Stimulated activated effector memory CD8-positive, alpha-beta T cell treated with anti-CD3 and anti-CD28 coated beads, Interleukin-12 subunit alpha, Interleukin-12 subunit beta, amount 100 ng/mL, for 72 hours (primary cell): ENCODE data around the gene PDE6A.
"Not testable (repeated sequence)": the region's sequence is repeated elsewhere in the genome, so short reads cannot be mapped to it uniquely, and the experiment has no call there.

Experiments used
- ATAC-seq: fragments of 150-1000 bp; cut with Tn5 transposase; 2 replicates; pipeline ENCODE4 v1.10.0; 2021
- DNase-seq, 2 donors: peaks; one replicate each; pipeline ENCODE4 v3.0.0; 2021 to 2022; ENCODE audit warnings: low spot score in 2 of 2
- H3K27ac Mint-ChIP-seq: one replicate; pipeline ENCODE4 v1.8.0; 2022; ENCODE audit warnings: mild to moderate bottlenecking, mixed read lengths
- H3K36me3 Mint-ChIP-seq: one replicate; pipeline ENCODE4 v1.8.0; 2022; ENCODE audit warnings: mild to moderate bottlenecking, mixed read lengths
- H3K4me1 Mint-ChIP-seq: one replicate; pipeline ENCODE4 v1.8.0; 2022; ENCODE audit warnings: mixed read lengths
- H3K4me3 Mint-ChIP-seq: one replicate; pipeline ENCODE4 v1.8.0; 2022; ENCODE audit warnings: mild to moderate bottlenecking, mixed read lengths
- H3K9me3 Mint-ChIP-seq: one replicate; pipeline ENCODE4 v1.8.0; 2022; ENCODE audit warnings: mixed read lengths

PDE6A gene

GRCh38 chr5:149898811-149899210, 45.8 kb downstream of the PDE6A start:
- Mint-ChIP-seq H3K4me1 (peaks cover 29% of the 10 kb centered on the region), H3K36me3 (no peaks in the 10 kb centered on the region), H3K4me3 (no peak overlapping the region), H3K9me3 (no peaks in the 10 kb centered on the region), H3K27ac (no peak overlapping the region)
- DNase-seq (no peak), ATAC-seq (no peak)

GRCh38 chr5:149895416-149896345, 48.9 kb downstream of the PDE6A start:
- peak; percentile 87 for ATAC-seq
- Mint-ChIP-seq H3K4me3 (no peak overlapping the region), H3K4me1 (peaks cover 21% of the 10 kb centered on the region), H3K36me3 (no peaks in the 10 kb centered on the region), H3K27ac (peak overlapping the region; percentile 3), H3K9me3 (no peaks in the 10 kb centered on the region)
- DNase-seq, result no peak

- Mint-ChIP-seq H3K4me1 (peaks cover 21% of the 10 kb centered on the region), H3K27ac (no peak overlapping the region), H3K36me3 (no peaks in the 10 kb centered on the region), H3K4me3 (no peak overlapping the region), H3K9me3 (no peaks in the 10 kb centered on the region)
- ATAC-seq (no peak), DNase-seq (no peak)
Measured at GRCh38 chr5:149894237-149894636, 50.4 kb downstream of the PDE6A start.

GRCh38 chr5:149893403-149893931, 51.1 kb downstream of the PDE6A start:
- DNase-seq (no peak), ATAC-seq (no peak)
- no peaks in the 10 kb centered on the region for H3K36me3 Mint-ChIP-seq
- H3K27ac Mint-ChIP-seq, result no peak overlapping the region
- H3K9me3 Mint-ChIP-seq, result no peaks in the 10 kb centered on the region
- H3K4me3 Mint-ChIP-seq, result no peak overlapping the region
- H3K4me1 Mint-ChIP-seq, result peaks cover 21% of the 10 kb centered on the region

- Mint-ChIP-seq H3K4me1 (peaks cover 21% of the 10 kb centered on the region), H3K36me3 (no peaks in the 10 kb centered on the region), H3K9me3 (no peaks in the 10 kb centered on the region), H3K4me3 (no peak overlapping the region), H3K27ac (no peak overlapping the region)
- no peak for DNase-seq
- ATAC-seq, result no peak
Measured at GRCh38 chr5:149892594-149892993, 52.0 kb downstream of the PDE6A start.

- ATAC-seq, result no peak
- DNase-seq, result no peak
- no peaks in the 10 kb centered on the region for H3K9me3 Mint-ChIP-seq
- H3K36me3 Mint-ChIP-seq, result no peaks in the 10 kb centered on the region
- H3K4me1 Mint-ChIP-seq, result no peaks in the 10 kb centered on the region
- no peak overlapping the region for H3K4me3 Mint-ChIP-seq
- H3K27ac Mint-ChIP-seq, result no peak overlapping the region
Measured at GRCh38 chr5:149888280-149888679, 56.3 kb downstream of the PDE6A start.

GRCh38 chr5:149887622-149888183, 56.9 kb downstream of the PDE6A start:
- ATAC-seq, result no peak
- no peak for DNase-seq
- H3K36me3 Mint-ChIP-seq, result no peaks in the 10 kb centered on the region

GRCh38 chr5:149886692-149887470, 57.7 kb downstream of the PDE6A start:
- ATAC-seq (no peak), DNase-seq (no peak)
- Mint-ChIP-seq H3K36me3 (no peaks in the 10 kb centered on the region), H3K27ac (no peak overlapping the region), H3K4me3 (no peak overlapping the region), H3K9me3 (no peaks in the 10 kb centered on the region), H3K4me1 (no peaks in the 10 kb centered on the region)

More at GRCh38 chr5:149887622-149888183, 56.9 kb downstream of the PDE6A start:
- no peaks in the 10 kb centered on the region for H3K9me3 Mint-ChIP-seq
- no peaks in the 10 kb centered on the region for H3K4me1 Mint-ChIP-seq
- no peak overlapping the region for H3K4me3 Mint-ChIP-seq
- H3K27ac Mint-ChIP-seq, result no peak overlapping the region

- DNase-seq, result no peak
- no peaks in the 10 kb centered on the region for H3K9me3 Mint-ChIP-seq
Measured at GRCh38 chr5:149886060-149886459, 58.5 kb downstream of the PDE6A start.

GRCh38 chr5:149885513-149885912, 59.1 kb downstream of the PDE6A start:
- ATAC-seq (no peak), DNase-seq (no peak)
- no peaks in the 10 kb centered on the region for H3K4me1 Mint-ChIP-seq
- H3K36me3 Mint-ChIP-seq, result no peaks in the 10 kb centered on the region
- H3K27ac Mint-ChIP-seq, result no peak overlapping the region
- no peak overlapping the region for H3K4me3 Mint-ChIP-seq
- H3K9me3 Mint-ChIP-seq, result no peaks in the 10 kb centered on the region

More at GRCh38 chr5:149886060-149886459, 58.5 kb downstream of the PDE6A start:
- no peaks in the 10 kb centered on the region for H3K4me1 Mint-ChIP-seq
- no peaks in the 10 kb centered on the region for H3K36me3 Mint-ChIP-seq
- no peak overlapping the region for H3K27ac Mint-ChIP-seq
- no peak for ATAC-seq
- H3K4me3 Mint-ChIP-seq, result no peak overlapping the region

GRCh38 chr5:149883550-149883949, 61.0 kb downstream of the PDE6A start:
- Mint-ChIP-seq H3K4me1 (no peaks in the 10 kb centered on the region), H3K27ac (no peak overlapping the region), H3K36me3 (no peaks in the 10 kb centered on the region), H3K4me3 (no peak overlapping the region), H3K9me3 (peaks cover 3% of the 10 kb centered on the region)
- DNase-seq (no peak), ATAC-seq (no peak)

GRCh38 chr5:149882633-149883032, 62.0 kb downstream of the PDE6A start:
- not testable (repeated sequence) for DNase-seq, H3K9me3 Mint-ChIP-seq, H3K36me3 Mint-ChIP-seq, H3K4me1 Mint-ChIP-seq, H3K27ac Mint-ChIP-seq, H3K4me3 Mint-ChIP-seq, ATAC-seq

- Mint-ChIP-seq H3K4me1 (no peaks in the 10 kb centered on the region), H3K36me3 (no peaks in the 10 kb centered on the region), H3K4me3 (no peak overlapping the region), H3K27ac (no peak overlapping the region), H3K9me3 (peaks cover 3% of the 10 kb centered on the region)
- ATAC-seq (no peak), DNase-seq (no peak)
Measured at GRCh38 chr5:149881874-149882273, 62.7 kb downstream of the PDE6A start.

GRCh38 chr5:149881069-149881622, 63.4 kb downstream of the PDE6A start:
- Mint-ChIP-seq H3K27ac (no peak overlapping the region), H3K4me3 (no peak overlapping the region), H3K36me3 (no peaks in the 10 kb centered on the region), H3K9me3 (peaks cover 3% of the 10 kb centered on the region), H3K4me1 (no peaks in the 10 kb centered on the region)
- ATAC-seq (no peak), DNase-seq (no peak)

GRCh38 chr5:149879593-149879992, 65.0 kb downstream of the PDE6A start:
- H3K9me3 Mint-ChIP-seq, DNase-seq, H3K27ac Mint-ChIP-seq, H3K4me3 Mint-ChIP-seq, ATAC-seq, H3K4me1 Mint-ChIP-seq, H3K36me3 Mint-ChIP-seq: not testable (repeated sequence)
